ENCODE results near the gene LEP. TPM values are rescaled to one million over a fixed set of nuclear protein-coding genes. Genes with fewer than 3 reads are reported as not detected.

LEP gene
- total RNA-seq, 1 donor from 2014 or later: not detected

DNA sequence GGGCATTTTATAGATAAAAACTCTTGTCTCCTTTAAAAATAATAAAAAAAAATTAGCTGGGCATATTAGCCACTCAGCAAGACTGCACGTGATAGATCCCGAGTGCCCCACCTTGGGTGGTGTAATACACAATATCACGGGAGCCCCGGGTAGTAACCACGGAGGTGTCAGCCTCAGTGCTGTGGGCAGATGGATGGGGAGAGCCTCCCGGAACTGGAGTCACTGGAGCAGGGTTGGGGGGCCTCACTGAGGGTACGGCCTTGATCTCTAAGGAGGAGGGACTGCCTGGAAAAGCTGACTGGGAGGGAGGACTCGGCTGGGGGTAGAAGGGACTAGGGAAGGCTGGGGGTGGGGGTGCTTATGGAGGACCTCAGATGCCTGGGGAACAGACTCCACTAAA lies 12.6 kb downstream of the LEP start:
- Histone ChIP-seq H3K4me1 (no peaks in the 10 kb centered on the region), H3K4me3 (no peak overlapping the region), H3K27me3 (ENCODE audit: low read depth) (no peaks in the 10 kb centered on the region), H3K36me3 (no peaks in the 10 kb centered on the region), H3K9me3 (no peaks in the 10 kb centered on the region), H3K27ac (no peak overlapping the region)
- DNase-seq (no peak), ATAC-seq (no peak)
- intact Hi-C loops (cut with DNase I): no loop called here
- TF ChIP-seq, protein P1, sequence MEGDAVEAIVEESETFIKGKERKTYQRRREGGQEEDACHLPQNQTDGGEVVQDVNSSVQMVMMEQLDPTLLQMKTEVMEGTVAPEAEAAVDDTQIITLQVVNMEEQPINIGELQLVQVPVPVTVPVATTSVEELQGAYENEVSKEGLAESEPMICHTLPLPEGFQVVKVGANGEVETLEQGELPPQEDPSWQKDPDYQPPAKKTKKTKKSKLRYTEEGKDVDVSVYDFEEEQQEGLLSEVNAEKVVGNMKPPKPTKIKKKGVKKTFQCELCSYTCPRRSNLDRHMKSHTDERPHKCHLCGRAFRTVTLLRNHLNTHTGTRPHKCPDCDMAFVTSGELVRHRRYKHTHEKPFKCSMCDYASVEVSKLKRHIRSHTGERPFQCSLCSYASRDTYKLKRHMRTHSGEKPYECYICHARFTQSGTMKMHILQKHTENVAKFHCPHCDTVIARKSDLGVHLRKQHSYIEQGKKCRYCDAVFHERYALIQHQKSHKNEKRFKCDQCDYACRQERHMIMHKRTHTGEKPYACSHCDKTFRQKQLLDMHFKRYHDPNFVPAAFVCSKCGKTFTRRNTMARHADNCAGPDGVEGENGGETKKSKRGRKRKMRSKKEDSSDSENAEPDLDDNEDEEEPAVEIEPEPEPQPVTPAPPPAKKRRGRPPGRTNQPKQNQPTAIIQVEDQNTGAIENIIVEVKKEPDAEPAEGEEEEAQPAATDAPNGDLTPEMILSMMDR (IDR thresholded peaks at IDR 0.05): no peak

DNA sequence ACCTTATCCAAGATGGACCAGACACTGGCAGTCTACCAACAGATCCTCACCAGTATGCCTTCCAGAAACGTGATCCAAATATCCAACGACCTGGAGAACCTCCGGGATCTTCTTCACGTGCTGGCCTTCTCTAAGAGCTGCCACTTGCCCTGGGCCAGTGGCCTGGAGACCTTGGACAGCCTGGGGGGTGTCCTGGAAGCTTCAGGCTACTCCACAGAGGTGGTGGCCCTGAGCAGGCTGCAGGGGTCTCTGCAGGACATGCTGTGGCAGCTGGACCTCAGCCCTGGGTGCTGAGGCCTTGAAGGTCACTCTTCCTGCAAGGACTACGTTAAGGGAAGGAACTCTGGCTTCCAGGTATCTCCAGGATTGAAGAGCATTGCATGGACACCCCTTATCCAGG lies 13.4 kb downstream of the LEP start:
- intact Hi-C loops (cut with DNase I): no loop called here
- TF ChIP-seq, protein P1 (IDR thresholded peaks at IDR 0.05): no peak
- H3K4me1 ChIP-seq: no peaks in the 10 kb centered on the region
- H3K9me3 ChIP-seq: no peaks in the 10 kb centered on the region
- no peaks in the 10 kb centered on the region for H3K36me3 ChIP-seq
- no peak for ATAC-seq
- no peaks in the 10 kb centered on the region for H3K27me3 ChIP-seq (ENCODE audit: low read depth)
- no peak for DNase-seq
- no peak overlapping the region for H3K4me3 ChIP-seq
- H3K27ac ChIP-seq: no peak overlapping the region

DNA sequence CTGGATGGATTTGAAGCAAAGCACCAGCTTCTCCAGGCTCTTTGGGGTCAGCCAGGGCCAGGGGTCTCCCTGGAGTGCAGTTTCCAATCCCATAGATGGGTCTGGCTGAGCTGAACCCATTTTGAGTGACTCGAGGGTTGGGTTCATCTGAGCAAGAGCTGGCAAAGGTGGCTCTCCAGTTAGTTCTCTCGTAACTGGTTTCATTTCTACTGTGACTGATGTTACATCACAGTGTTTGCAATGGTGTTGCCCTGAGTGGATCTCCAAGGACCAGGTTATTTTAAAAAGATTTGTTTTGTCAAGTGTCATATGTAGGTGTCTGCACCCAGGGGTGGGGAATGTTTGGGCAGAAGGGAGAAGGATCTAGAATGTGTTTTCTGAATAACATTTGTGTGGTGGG lies 14.2 kb downstream of the LEP start:
- intact Hi-C loops (cut with DNase I): no loop called here
- Histone ChIP-seq H3K36me3 (no peaks in the 10 kb centered on the region), H3K4me1 (no peaks in the 10 kb centered on the region), H3K27ac (no peak overlapping the region), H3K4me3 (no peak overlapping the region), H3K9me3 (no peaks in the 10 kb centered on the region), H3K27me3 (ENCODE audit: low read depth) (no peaks in the 10 kb centered on the region)
- ATAC-seq: no peak
- no peak for DNase-seq
- TF ChIP-seq, protein P1 (IDR thresholded peaks at IDR 0.05): no peak

DNA sequence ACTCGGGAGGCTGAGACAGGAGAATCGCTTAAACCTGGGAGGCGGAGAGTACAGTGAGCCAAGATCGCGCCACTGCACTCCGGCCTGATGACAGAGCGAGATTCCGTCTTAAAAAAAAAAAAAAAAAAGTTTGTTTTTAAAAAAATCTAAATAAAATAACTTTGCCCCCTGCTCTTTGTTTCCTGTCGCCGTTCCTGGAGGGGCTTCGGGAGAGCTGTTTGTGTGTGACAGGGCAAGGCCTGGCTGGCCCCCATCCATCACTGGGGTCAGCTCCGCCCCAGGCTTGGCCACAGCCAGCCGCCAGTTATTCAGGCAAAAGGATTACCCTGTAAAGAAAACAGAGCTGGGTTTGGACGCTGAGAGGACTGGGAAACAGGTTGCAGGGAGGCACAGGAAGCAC lies 16.4 kb downstream of the LEP start:
- no peak for ATAC-seq
- no peak for DNase-seq

DNA sequence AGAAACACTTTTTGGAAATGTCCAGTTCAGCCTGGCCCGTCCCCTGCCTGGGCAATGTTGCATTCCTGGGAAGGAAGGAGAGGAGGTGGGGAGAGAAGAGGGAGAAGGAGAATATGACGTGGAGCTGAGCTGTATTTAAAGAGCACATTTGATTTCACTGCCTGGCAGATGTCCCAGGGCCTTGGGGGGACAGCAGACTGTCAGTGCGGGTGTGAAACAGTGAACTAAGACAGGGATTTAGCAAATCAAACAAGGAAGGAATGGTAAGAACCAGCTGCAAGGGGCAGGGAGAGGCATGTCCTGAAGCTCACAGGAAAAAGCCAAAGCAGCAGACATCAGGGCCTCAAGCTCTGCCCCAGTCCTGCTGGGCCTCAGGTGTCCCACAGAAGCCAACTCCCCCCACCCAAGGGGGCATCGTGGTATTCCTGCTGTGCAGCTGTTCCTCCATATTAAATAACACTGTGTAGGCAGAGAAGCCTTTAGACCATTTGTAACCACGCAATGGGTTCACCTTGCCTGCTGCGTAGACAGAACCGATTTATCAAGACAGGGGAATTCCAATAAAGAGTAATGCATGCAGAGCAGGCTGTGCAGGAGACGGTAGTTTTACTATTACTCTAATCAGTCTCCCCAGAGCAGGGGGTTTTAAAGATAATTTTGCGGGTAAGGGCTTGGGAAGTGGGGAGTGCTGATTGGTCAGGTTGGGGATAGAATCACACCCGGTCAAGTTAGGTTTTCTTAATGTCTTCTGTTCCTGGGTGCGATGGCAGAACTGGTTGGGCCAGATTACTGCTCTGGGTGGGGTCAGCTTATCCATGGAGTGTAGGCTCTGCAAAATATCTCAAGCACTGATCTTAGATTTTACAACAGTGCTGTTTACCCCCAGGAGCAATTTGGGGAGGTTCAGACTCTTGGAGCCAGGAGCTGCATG lies 18.3 kb downstream of the LEP start:
- H3K4me3 ChIP-seq: no peak overlapping the region
- no peaks in the 10 kb centered on the region for H3K27me3 ChIP-seq (ENCODE audit: low read depth)
- no peaks in the 10 kb centered on the region for H3K4me1 ChIP-seq
- no peaks in the 10 kb centered on the region for H3K36me3 ChIP-seq
- H3K27ac ChIP-seq: no peak overlapping the region
- DNase-seq (peak; percentile 67), ATAC-seq (peak; percentile 77 to 79)
- H3K9me3 ChIP-seq: no peaks in the 10 kb centered on the region
- TF ChIP-seq, protein P1 (IDR thresholded peaks at IDR 0.05): no peak
- intact Hi-C loops (cut with DNase I): no loop called here

More for the DNA sequence above, 16.4 kb downstream of the LEP start:
- no peaks in the 10 kb centered on the region for H3K9me3 ChIP-seq
- TF ChIP-seq, protein P1 (IDR thresholded peaks at IDR 0.05): no peak
- H3K27me3 ChIP-seq (ENCODE audit: low read depth): no peaks in the 10 kb centered on the region
- H3K27ac ChIP-seq: no peak overlapping the region
- H3K36me3 ChIP-seq: no peaks in the 10 kb centered on the region
- intact Hi-C loops (cut with DNase I): no loop called here
- no peak overlapping the region for H3K4me3 ChIP-seq
- no peaks in the 10 kb centered on the region for H3K4me1 ChIP-seq

All from lower lobe of right lung (tissue), 2 donors.